ENCODE measurements around the gene AKAP8. TPM values are rescaled to one million over a fixed set of nuclear protein-coding genes. Genes with fewer than 3 reads are reported as not detected.

Gene AKAP8
- total RNA-seq, 1 experiment from 2014 or later, result 59.5 TPM

DNA sequence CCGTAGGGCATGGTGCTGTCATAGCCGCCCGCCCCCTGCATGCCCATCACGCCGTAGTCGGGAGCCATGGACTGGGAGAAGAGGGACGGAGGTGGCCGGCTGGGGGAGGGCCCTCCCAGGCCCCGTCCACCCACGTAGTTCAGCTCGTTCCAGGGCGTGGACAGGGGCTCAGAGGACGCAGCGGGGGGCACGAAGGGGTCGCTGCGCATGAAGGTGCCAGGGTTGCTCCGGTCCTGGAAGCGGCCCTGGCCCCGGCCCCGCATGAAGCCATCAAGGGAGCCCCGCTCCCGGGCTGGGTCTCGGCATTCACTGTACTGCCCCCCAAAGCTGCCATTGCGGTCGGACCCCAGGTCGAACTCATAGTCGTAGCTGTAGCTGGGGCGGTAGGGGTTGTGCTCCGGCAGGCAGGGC, 6.7 kb downstream of the AKAP8 start:
- Histone ChIP-seq H3K4me1 (ENCODE audit: insufficient read depth, low read length) (peaks cover 2% of the 10 kb centered on the region; the same call in 1 of the 2 replicates), H3K9ac (ENCODE audit: extremely low read depth, insufficient read length, low read length) (no peak overlapping the region), H2BK12ac (ENCODE audit: insufficient read length, low read depth, low read length) (no peak overlapping the region), H3K56ac (ENCODE audit: insufficient read length, low read depth, low read length) (no peak overlapping the region), H2BK15ac (ENCODE audit: low read depth, low read length) (no peak overlapping the region), H3K23ac (ENCODE audit: insufficient read length, low read depth, low read length) (no peak overlapping the region), H4K8ac (replicated peaks; ENCODE audit: insufficient read length, low read depth, low read length) (no peak overlapping the region), H3T11ph (ENCODE audit: low read length) (no peak overlapping the region), H3K23me2 (ENCODE audit: insufficient read length, low read depth, low read length, poor library complexity, severe bottlenecking) (peaks cover 2% of the 10 kb centered on the region), H3K9me3 (ENCODE audit: control insufficient read depth, low read depth, low read length) (no peaks in the 10 kb centered on the region), H3K14ac (ENCODE audit: insufficient read depth, low read length) (no peak overlapping the region), H2BK120ac (ENCODE audit: low read depth, low read length, poor library complexity, severe bottlenecking) (no peak overlapping the region), H3K4ac (ENCODE audit: low read depth, low read length) (no peak overlapping the region), H2AFZ (ENCODE audit: low read length) (no peak overlapping the region), H2BK5ac (ENCODE audit: insufficient read length, low read length) (no peak overlapping the region), H3K79me2 (ENCODE audit: insufficient read depth, low read length) (peaks cover 23% of the 10 kb centered on the region; the same call in 1 of the 2 replicates), H2BK20ac (ENCODE audit: low read depth, low read length, poor library complexity, severe bottlenecking) (no peak overlapping the region), H4K91ac (ENCODE audit: insufficient read length, low read depth, low read length) (no peak overlapping the region), H4K20me1 (ENCODE audit: control insufficient read depth, insufficient read depth, insufficient read length) (no peaks in the 10 kb centered on the region), H3K4me2 (ENCODE audit: insufficient read depth, insufficient read length, low read length) (no peak overlapping the region), H3K27me3 (ENCODE audit: insufficient read depth, low read length) (no peaks in the 10 kb centered on the region), H2AK5ac (ENCODE audit: insufficient read length, low read length) (no peak overlapping the region), H3K79me1 (ENCODE audit: insufficient read depth, low read depth, low read length, poor library complexity, severe bottlenecking) (no peaks in the 10 kb centered on the region), H4K5ac (ENCODE audit: insufficient read length, low read depth, low read length) (no peak overlapping the region), H3K18ac (ENCODE audit: insufficient read length, low read depth, low read length) (no peak overlapping the region), H3K27ac (ENCODE audit: insufficient read length, low read depth, low read length) (no peak overlapping the region)
- no CpG with 5 or more reads among the region's 30 CpGs for WGBS (ENCODE audit: extremely low coverage, insufficient read length, low lambda C conversion rate)
- H3K4me3 Mint-ChIP-seq, result no peak overlapping the region
- peaks cover 11 to 12% of the 10 kb centered on the region in 2 experiments for H3K4me1 Mint-ChIP-seq
- TF ChIP-seq, protein P1, sequence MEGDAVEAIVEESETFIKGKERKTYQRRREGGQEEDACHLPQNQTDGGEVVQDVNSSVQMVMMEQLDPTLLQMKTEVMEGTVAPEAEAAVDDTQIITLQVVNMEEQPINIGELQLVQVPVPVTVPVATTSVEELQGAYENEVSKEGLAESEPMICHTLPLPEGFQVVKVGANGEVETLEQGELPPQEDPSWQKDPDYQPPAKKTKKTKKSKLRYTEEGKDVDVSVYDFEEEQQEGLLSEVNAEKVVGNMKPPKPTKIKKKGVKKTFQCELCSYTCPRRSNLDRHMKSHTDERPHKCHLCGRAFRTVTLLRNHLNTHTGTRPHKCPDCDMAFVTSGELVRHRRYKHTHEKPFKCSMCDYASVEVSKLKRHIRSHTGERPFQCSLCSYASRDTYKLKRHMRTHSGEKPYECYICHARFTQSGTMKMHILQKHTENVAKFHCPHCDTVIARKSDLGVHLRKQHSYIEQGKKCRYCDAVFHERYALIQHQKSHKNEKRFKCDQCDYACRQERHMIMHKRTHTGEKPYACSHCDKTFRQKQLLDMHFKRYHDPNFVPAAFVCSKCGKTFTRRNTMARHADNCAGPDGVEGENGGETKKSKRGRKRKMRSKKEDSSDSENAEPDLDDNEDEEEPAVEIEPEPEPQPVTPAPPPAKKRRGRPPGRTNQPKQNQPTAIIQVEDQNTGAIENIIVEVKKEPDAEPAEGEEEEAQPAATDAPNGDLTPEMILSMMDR (conservative IDR thresholded peaks at IDR 0.05), result no peak
- H3K9me3 Mint-ChIP-seq, result no peaks in the 10 kb centered on the region
- H3K36me3 Mint-ChIP-seq (ENCODE audit: insufficient read depth in 1 of 3, low read depth in 3 of 3), result peaks cover 40 to 62% (median 59%) of the 10 kb centered on the region in 3 experiments
- H3K27ac Mint-ChIP-seq, result peak overlapping the region in 1 of 3 experiments; percentile 43; a peak in 1 of 7 replicates
- H3K27me3 Mint-ChIP-seq (ENCODE audit: low read depth), result no peaks in the 10 kb centered on the region; the same call in 1 of the 2 replicates
- no peak for DNase-seq
